Measurements from ENCODE around the gene KMT5C. TPM values are rescaled to one million over a fixed set of nuclear protein-coding genes. Genes with fewer than 3 reads are reported as not detected.

The KMT5C gene
- total and polyA plus RNA-seq, 10 of the 15 experiments (the other 5 are each of a cell fraction or from before 2014, with no cell fraction given), result 0.20 to 15.8 (median 4.3) TPM; not detected in 1

DNA sequence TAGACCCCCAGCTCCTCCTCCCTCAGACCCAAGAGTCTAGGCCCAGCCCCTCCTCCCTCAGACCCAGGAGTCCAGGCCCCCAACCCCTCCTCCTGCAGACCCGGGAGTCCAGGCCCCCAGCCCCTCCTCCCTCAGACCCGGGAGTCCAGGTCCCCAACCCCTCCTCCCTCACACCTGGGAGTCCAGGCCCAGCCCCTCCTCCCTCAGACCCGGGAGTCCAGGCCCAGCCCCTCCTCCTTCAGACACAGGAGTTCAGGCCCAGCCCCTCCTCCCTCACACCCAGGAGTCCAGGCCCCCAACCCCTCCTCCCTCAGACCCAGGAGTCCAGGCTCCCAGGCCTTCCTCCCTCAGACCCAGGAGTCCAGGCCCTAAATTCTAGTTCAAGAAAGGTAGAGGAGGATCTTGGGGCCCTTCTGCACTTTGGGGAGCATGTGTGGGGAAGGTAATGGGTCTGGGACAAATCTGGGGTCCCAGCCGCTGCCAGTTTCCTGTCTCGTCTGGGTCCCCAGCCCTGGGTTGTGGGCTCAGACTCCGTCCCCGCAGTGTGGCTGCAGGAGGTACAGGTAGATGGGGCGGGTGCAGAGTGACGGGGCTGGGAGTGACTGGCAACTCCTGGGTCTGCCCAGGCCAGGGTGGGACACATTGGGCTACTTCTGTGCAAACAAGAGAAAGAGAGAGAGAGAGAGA, 33.8 kb downstream of the KMT5C start:
- Histone ChIP-seq H2AFZ (ENCODE audit: control insufficient read depth, low read depth, low read length) (no peak overlapping the region), H4K20me1 (ENCODE audit: control insufficient read depth, insufficient read depth) (no peaks in the 10 kb centered on the region), H3K36me3 (ENCODE audit: control insufficient read depth in 2 of 2, insufficient read depth in 2 of 2, low read length in 1 of 2) (no peaks in the 10 kb centered on the region), H3K4me2 (ENCODE audit: control insufficient read depth, insufficient read depth) (no peak overlapping the region), H3K9ac (ENCODE audit: control insufficient read depth, insufficient read depth, low read length) (no peak overlapping the region), H3K9me3 (replicated peaks; ENCODE audit: control insufficient read depth, insufficient read depth, low read length) (no peaks in the 10 kb centered on the region), H3K4me3 (no peak overlapping the region), H3K27ac (ENCODE audit: control insufficient read depth, insufficient read depth) (no peak overlapping the region), H3K4me1 (ENCODE audit: control insufficient read depth, insufficient read depth, low read length) (no peaks in the 10 kb centered on the region), H3K79me2 (ENCODE audit: control insufficient read depth, insufficient read depth, low read length) (no peaks in the 10 kb centered on the region), H3K27me3 (replicated peaks in 1 of 2; ENCODE audit: control insufficient read depth in 2 of 2, insufficient read depth in 2 of 2, low read length in 1 of 2) (peaks cover 3 to 10% of the 10 kb centered on the region in 2 experiments)
- CTCF ChIA-PET, result no interaction called here
- RAD21 ChIA-PET (ENCODE audit: unreplicated experiment), result no interaction called here
- SMC1A ChIA-PET (ENCODE audit: uncharacterized antibody, unreplicated experiment), result no interaction called here
- no TSS peak for BruUV-seq (replicated peaks)
- DNase-seq (ENCODE audit: low read depth, low spot score) (no peak), ATAC-seq (no peak), FAIRE-seq (no peak)
- WGBS (ENCODE audit: insufficient coverage, insufficient replicate concordance, low lambda C conversion rate, missing lambda C conversion rate), result 48% methylated on average over 6 of the region's 9 CpGs
- POLR2A ChIA-PET, result no interaction called here
- in situ Hi-C loops (cut with MboI), result no loop called here
- intact Hi-C loops (cut with micrococcal nuclease; ENCODE audit: unreplicated experiment), result no loop called here
- TF ChIP-seq, protein P1, sequence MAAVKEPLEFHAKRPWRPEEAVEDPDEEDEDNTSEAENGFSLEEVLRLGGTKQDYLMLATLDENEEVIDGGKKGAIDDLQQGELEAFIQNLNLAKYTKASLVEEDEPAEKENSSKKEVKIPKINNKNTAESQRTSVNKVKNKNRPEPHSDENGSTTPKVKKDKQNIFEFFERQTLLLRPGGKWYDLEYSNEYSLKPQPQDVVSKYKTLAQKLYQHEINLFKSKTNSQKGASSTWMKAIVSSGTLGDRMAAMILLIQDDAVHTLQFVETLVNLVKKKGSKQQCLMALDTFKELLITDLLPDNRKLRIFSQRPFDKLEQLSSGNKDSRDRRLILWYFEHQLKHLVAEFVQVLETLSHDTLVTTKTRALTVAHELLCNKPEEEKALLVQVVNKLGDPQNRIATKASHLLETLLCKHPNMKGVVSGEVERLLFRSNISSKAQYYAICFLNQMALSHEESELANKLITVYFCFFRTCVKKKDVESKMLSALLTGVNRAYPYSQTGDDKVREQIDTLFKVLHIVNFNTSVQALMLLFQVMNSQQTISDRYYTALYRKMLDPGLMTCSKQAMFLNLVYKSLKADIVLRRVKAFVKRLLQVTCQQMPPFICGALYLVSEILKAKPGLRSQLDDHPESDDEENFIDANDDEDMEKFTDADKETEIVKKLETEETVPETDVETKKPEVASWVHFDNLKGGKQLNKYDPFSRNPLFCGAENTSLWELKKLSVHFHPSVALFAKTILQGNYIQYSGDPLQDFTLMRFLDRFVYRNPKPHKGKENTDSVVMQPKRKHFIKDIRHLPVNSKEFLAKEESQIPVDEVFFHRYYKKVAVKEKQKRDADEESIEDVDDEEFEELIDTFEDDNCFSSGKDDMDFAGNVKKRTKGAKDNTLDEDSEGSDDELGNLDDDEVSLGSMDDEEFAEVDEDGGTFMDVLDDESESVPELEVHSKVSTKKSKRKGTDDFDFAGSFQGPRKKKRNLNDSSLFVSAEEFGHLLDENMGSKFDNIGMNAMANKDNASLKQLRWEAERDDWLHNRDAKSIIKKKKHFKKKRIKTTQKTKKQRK (IDR thresholded peaks at IDR 0.05; ENCODE audit: low read depth, low read length), result no peak
- TF ChIP-seq, protein P2, sequence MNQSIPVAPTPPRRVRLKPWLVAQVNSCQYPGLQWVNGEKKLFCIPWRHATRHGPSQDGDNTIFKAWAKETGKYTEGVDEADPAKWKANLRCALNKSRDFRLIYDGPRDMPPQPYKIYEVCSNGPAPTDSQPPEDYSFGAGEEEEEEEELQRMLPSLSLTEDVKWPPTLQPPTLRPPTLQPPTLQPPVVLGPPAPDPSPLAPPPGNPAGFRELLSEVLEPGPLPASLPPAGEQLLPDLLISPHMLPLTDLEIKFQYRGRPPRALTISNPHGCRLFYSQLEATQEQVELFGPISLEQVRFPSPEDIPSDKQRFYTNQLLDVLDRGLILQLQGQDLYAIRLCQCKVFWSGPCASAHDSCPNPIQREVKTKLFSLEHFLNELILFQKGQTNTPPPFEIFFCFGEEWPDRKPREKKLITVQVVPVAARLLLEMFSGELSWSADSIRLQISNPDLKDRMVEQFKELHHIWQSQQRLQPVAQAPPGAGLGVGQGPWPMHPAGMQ (IDR thresholded peaks at IDR 0.05; ENCODE audit: borderline replicate concordance), result no peak
- TF ChIP-seq, protein P3, sequence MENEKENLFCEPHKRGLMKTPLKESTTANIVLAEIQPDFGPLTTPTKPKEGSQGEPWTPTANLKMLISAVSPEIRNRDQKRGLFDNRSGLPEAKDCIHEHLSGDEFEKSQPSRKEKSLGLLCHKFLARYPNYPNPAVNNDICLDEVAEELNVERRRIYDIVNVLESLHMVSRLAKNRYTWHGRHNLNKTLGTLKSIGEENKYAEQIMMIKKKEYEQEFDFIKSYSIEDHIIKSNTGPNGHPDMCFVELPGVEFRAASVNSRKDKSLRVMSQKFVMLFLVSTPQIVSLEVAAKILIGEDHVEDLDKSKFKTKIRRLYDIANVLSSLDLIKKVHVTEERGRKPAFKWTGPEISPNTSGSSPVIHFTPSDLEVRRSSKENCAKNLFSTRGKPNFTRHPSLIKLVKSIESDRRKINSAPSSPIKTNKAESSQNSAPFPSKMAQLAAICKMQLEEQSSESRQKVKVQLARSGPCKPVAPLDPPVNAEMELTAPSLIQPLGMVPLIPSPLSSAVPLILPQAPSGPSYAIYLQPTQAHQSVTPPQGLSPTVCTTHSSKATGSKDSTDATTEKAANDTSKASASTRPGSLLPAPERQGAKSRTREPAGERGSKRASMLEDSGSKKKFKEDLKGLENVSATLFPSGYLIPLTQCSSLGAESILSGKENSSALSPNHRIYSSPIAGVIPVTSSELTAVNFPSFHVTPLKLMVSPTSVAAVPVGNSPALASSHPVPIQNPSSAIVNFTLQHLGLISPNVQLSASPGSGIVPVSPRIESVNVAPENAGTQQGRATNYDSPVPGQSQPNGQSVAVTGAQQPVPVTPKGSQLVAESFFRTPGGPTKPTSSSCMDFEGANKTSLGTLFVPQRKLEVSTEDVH (IDR thresholded peaks at IDR 0.05; ENCODE audit: low read depth, partially characterized antibody), result no peak
- TF ChIP-seq POLR2A (IDR thresholded peaks at IDR 0.05; ENCODE audit: low read depth, low read length), result no peak
- TF ChIP-seq FOS (IDR thresholded peaks at IDR 0.05; ENCODE audit: borderline replicate concordance, extremely low read depth, insufficient read length), result no peak
- TF ChIP-seq, protein P4, sequence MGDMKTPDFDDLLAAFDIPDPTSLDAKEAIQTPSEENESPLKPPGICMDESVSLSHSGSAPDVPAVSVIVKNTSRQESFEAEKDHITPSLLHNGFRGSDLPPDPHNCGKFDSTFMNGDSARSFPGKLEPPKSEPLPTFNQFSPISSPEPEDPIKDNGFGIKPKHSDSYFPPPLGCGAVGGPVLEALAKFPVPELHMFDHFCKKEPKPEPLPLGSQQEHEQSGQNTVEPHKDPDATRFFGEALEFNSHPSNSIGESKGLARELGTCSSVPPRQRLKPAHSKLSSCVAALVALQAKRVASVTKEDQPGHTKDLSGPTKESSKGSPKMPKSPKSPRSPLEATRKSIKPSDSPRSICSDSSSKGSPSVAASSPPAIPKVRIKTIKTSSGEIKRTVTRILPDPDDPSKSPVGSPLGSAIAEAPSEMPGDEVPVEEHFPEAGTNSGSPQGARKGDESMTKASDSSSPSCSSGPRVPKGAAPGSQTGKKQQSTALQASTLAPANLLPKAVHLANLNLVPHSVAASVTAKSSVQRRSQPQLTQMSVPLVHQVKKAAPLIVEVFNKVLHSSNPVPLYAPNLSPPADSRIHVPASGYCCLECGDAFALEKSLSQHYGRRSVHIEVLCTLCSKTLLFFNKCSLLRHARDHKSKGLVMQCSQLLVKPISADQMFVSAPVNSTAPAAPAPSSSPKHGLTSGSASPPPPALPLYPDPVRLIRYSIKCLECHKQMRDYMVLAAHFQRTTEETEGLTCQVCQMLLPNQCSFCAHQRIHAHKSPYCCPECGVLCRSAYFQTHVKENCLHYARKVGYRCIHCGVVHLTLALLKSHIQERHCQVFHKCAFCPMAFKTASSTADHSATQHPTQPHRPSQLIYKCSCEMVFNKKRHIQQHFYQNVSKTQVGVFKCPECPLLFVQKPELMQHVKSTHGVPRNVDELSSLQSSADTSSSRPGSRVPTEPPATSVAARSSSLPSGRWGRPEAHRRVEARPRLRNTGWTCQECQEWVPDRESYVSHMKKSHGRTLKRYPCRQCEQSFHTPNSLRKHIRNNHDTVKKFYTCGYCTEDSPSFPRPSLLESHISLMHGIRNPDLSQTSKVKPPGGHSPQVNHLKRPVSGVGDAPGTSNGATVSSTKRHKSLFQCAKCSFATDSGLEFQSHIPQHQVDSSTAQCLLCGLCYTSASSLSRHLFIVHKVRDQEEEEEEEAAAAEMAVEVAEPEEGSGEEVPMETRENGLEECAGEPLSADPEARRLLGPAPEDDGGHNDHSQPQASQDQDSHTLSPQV (IDR thresholded peaks at IDR 0.05), result no peak
- TF ChIP-seq, protein P5, sequence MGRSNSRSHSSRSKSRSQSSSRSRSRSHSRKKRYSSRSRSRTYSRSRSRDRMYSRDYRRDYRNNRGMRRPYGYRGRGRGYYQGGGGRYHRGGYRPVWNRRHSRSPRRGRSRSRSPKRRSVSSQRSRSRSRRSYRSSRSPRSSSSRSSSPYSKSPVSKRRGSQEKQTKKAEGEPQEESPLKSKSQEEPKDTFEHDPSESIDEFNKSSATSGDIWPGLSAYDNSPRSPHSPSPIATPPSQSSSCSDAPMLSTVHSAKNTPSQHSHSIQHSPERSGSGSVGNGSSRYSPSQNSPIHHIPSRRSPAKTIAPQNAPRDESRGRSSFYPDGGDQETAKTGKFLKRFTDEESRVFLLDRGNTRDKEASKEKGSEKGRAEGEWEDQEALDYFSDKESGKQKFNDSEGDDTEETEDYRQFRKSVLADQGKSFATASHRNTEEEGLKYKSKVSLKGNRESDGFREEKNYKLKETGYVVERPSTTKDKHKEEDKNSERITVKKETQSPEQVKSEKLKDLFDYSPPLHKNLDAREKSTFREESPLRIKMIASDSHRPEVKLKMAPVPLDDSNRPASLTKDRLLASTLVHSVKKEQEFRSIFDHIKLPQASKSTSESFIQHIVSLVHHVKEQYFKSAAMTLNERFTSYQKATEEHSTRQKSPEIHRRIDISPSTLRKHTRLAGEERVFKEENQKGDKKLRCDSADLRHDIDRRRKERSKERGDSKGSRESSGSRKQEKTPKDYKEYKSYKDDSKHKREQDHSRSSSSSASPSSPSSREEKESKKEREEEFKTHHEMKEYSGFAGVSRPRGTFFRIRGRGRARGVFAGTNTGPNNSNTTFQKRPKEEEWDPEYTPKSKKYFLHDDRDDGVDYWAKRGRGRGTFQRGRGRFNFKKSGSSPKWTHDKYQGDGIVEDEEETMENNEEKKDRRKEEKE (IDR thresholded peaks at IDR 0.05), result no peak
- no peak for TF ChIP-seq RFX5 (IDR thresholded peaks at IDR 0.05; ENCODE audit: low read depth, low read length)
